Cortex of kidney (tissue), 1 donor: Measurements from ENCODE around the gene THNSL1.
A peak's percentile ranks its signal among the peaks of the same experiment; 100 is the strongest.
"Not testable (repeated sequence)": the region's sequence is repeated elsewhere in the genome, so short reads cannot be mapped to it uniquely, and the experiment has no call there.

Experiments
- DNase-seq: peaks from one replicate; lab custom pipeline; 2025; lab: John Stamatoyannopoulos, UW

Gene THNSL1

DNA sequence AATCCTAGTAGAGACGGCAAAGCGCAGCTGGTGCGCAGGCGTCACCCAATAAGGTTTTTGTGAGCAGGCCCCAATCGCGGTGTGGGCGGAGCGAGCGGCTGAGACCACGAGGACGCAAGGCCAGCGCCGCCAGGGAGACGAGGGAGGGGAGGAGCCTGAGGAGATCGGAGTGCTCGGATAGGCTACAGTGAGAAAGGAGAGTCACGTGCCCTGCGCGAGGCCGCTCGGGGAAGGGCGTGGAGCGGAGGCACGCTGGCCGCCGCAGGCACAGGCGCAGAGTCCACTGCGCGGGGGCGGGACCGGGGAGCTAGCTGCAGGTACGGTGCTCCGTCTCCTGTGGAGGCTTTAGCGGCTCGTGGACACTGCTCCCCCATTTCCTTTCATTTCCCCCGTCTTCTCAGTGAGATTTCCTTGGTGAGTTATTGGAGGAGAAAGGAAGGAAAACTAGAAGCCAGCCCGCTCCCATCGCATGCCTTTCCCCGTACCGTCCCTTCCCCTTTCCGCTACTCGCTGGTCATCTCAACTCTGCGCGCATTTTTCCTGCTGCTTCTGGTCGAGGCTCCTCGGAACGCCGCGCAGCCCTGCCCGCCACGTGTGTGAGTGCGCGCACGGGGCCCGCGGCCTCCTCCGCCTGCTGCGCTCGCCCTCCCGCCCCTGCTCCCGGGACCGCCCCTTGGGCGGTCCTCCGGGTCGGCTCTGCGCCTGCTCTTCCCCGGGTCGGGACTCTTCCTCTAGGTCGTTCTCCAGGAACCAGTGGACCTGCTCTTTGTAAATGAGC lies at the start of gene THNSL1:
Gene THNSL1, plus strand, starts transcription at position 237 of the 778 bp plus-strand sequence. CDS start 6,612 bp downstream, outside the sequence.
- DNase-seq: peak; percentile 58

DNA sequence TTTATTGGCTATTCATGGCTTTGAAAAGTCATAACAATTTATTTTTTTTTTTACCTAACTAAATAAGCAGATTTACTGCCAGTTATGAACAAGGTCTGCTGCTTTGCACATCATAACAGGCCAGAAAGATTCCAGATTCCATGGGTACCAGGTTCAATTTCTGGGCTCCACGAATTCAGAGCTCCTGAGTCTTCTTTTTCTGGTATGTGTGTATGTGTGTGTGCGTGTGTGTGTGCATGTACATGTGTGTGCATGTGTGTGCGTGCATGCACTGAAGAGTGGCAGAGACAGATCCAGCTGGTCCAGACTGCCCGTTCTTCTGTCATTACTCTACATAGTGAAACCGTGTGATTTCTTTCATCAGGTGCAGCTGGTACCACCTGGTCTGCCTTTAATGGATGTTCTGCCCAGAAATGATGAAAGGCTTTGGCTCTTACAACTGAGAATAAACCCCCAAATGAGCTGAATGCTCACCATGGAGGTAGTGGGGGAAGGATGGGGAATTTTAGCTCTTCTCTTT lies 49.4 kb upstream of the THNSL1 start:
- DNase-seq: no peak

GRCh38 chr10:24968349-24968748 lies 48.1 kb upstream of the THNSL1 start:
- no peak for DNase-seq

- not testable (repeated sequence) for DNase-seq
Measured at GRCh38 chr10:24968951-24969350, 47.5 kb upstream of the THNSL1 start.

GRCh38 chr10:24969841-24970281 lies 46.6 kb upstream of the THNSL1 start:
- no peak for DNase-seq

- no peak for DNase-seq
Measured at GRCh38 chr10:24971374-24971773, 45.0 kb upstream of the THNSL1 start.

- no peak for DNase-seq
Measured at GRCh38 chr10:24973163-24973562, 43.2 kb upstream of the THNSL1 start.

- DNase-seq: no peak
Measured at GRCh38 chr10:24974976-24975375, 41.4 kb upstream of the THNSL1 start.

GRCh38 chr10:24979685-24980084 lies 36.7 kb upstream of the THNSL1 start:
- no peak for DNase-seq

- DNase-seq: no peak
Measured at GRCh38 chr10:24981161-24981710, 35.2 kb upstream of the THNSL1 start.

DNA sequence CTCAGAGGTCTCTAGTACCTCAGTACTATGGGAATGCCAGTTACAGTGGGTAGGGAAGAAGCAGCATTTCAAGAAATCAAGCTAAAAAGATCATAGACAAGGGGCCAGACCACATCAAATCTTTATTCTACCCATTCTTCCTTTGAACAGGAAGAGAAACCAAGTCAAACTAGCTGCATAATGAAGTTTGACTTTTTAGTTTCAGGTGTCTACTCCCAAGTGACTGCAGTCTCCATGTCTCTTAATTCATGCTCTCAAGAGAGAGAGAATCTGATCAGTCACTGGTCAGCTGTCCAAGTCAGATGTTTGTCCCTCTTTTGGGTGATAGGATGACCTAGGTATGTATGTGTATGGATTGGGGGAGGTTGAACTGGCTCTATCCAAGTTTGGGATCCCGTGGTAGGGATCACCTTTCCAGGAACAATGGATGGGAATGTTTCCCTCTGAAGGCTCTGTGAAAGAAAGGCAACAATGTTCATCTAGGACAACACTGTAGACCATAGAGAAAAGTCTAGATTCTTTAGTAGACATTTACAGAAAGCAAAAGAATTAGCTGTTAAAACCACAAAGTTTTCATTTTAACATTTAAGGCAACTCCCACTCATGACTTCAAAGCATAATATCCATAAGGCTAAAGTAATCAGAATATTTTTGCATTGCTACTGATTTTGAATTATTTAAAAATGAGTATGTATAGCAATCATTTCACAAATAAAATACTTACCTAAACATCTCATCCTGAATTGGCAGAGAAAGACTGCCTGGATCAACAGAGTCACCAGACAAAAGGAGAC lies 33.9 kb upstream of the THNSL1 start:
- DNase-seq: no peak

GRCh38 chr10:24983130-24983529 lies 33.3 kb upstream of the THNSL1 start:
- DNase-seq: no peak

- no peak for DNase-seq
Measured at GRCh38 chr10:24983946-24984345, 32.5 kb upstream of the THNSL1 start.

- DNase-seq: no peak
Measured at GRCh38 chr10:24984906-24985305, 31.5 kb upstream of the THNSL1 start.

DNA sequence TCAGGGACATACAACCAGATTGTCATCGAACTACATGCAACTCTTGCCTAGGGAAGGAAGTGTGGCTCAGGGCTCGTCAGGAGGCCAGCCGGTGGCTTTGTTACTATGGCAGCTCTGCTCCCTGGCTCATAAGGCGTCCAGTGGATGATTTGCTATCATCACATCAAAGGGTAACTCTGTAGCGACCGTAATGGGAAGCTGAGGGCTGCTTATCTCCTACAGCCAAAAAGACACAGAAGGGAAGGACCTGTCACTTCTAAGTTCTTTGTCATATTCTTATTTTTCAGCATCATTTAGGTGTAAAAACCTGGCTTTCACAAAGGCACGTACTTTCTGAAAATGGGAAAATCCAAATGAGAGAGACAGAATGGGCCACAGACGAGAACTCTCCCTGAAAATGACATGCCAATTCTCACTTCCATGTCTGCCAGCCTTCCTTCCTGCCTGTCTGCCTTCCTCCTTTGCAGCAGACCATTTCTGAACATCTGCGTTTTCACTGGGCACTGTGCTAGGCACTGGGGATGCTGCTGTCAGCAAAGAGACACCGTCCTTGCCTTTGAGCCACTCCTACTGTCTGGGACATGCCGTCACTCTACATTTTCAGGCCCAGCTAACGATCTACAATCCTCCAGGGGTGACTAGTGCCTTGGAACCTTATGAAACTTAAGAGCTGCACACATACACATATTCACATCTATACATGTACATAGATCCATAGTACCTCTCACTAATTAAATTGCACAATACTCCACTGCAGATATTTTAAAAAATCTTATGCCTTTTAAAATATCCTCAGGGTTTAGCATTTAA lies 27.4 kb upstream of the THNSL1 start:
- DNase-seq: no peak

DNA sequence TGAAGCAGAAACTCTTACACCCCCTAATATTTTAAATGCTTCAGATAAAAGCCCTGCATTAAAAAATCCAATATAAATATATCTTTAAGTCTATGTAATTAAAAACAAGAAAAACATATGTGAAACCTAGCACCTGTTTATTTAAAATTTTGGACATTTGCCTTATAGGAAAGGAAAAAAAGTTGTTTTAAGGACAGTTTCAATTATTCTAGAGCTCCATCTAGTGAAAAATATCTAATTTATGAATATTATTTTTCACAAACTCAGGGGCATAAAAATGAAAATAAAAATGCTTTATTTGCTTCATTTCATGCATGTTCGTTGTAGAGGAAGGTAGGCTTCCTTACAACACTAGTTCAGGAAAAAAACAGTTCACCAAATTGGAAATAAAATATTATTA lies 26.5 kb upstream of the THNSL1 start:
- no peak for DNase-seq

GRCh38 chr10:24991298-24991697 lies 25.1 kb upstream of the THNSL1 start:
- no peak for DNase-seq

GRCh38 chr10:24992512-24993133 lies 23.8 kb upstream of the THNSL1 start:
- DNase-seq: no peak

DNA sequence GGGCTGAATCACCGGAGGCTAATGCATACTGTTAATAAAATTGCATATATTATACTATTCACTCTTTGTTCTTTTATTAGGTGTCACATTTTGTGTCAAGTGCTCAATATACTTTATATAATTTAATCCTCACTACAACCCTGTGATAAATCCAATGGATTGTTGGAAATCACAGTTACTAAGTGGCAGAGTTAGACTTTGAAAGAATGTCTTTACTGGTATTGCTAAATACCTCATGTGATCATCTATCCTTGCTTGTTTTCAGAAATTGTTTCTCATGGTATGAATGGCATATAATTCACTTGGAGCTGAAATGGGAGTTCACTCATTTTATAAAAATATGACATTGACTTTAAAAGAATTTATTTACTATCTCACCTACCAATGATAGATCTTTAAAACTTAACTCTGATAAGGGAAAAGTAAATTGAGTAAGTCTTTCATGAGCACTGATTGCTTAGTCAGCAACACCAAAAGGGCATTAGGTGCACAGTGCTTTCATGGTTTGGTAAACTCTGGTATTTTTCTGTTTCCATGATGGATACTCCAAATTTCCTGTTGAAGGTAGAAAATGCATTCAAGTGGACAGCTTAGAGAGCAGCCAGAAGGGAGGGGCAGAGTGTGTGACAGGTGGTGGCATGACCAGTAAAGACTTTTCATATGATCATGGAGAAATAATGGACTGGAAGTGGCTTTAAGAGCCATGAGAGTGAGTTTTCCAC lies 23.0 kb upstream of the THNSL1 start:
- DNase-seq: no peak

DNA sequence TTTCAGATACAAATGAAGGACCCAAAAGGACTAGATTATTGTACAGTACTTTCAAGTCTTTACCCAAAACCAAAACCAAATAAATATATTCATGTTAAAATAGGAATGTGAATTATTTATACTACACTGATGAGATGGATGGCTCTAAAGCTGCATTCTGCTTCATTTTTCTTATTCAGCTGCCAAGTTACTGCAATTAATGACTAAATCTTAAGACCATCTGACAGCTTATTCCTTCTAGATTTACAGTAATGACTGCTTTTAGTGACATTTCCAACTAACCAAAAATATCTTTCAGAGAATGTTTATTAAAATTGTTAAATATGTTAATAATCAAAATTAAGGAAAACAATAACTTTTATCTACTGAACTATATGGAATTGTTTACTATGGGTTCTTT lies 21.3 kb upstream of the THNSL1 start:
- no peak for DNase-seq

GRCh38 chr10:24998044-24998443 lies 18.4 kb upstream of the THNSL1 start:
- no peak for DNase-seq
